Heart left ventricle (tissue), 16 donors: ENCODE data around the gene COL6A1. TPM values are rescaled to one million over a fixed set of nuclear protein-coding genes. Genes with fewer than 3 reads are reported as not detected.

Experiments used
- ATAC-seq, 4 donors: fragments of 200-7000 bp; cut with Tn5 transposase; one replicate each; pipeline ENCODE4 v1.9.1; 2020 to 2022; ENCODE audit warnings: moderate library complexity in 4 of 4, mild to moderate bottlenecking in 3 of 4, moderate number of reproducible peaks in 1 of 4
- DNase-seq, 5 donors: peaks; one replicate each; pipeline ENCODE4 v3.0.0-alpha.2; 2020
- H3K27ac ChIP-seq, 12 donors: fragments of 200-600 bp; sonication (generic) in 4 of 12; one replicate each; pipeline versions ENCODE4 v1.5.0 to v1.8.0; 2016 to 2022; ENCODE audit warnings: mild to moderate bottlenecking in 2 of 12
- H3K27me3 ChIP-seq, 9 donors: fragments of 200-600 bp; sonication (generic) in 2 of 9; one replicate each; pipeline versions ENCODE4 v1.5.1 to v1.8.0; 2016 to 2022; ENCODE audit warnings: mild to moderate bottlenecking in 3 of 9
- H3K36me3 ChIP-seq, 9 donors: fragments of 200-600 bp; sonication (generic) in 2 of 9; one replicate each; pipeline versions ENCODE4 v1.5.0 to v1.8.0; 2018 to 2022; ENCODE audit warnings: mild to moderate bottlenecking in 2 of 9
- H3K4me1 ChIP-seq, 12 donors: fragments of 200-600 bp; sonication (generic) in 4 of 12; one replicate each; pipeline versions ENCODE4 v1.5.0 to v1.8.0; 2016 to 2022; ENCODE audit warnings: mild to moderate bottlenecking in 3 of 12
- H3K4me3 ChIP-seq, 12 donors: fragments of 200-600 bp; sonication (generic) in 4 of 12; one replicate each; pipeline versions ENCODE4 v1.5.0 to v1.8.0; 2017 to 2022; ENCODE audit warnings: mild to moderate bottlenecking in 9 of 12, moderate library complexity in 4 of 12
- H3K9me3 ChIP-seq, 12 donors: fragments of 200-600 bp; sonication (generic) in 4 of 12; one replicate each; pipeline versions ENCODE4 v1.5.0 to v1.8.0; 2016 to 2022; ENCODE audit warnings: mild to moderate bottlenecking in 1 of 12
- POLR2A ChIP-seq, 2 donors: fragments of 450-650 bp; IDR thresholded peaks; one replicate each; pipeline ENCODE4 v1.6.1; 2017; ENCODE audit warnings: antibody characterized with exemption in 2 of 2, mild to moderate bottlenecking in 2 of 2, moderate library complexity in 2 of 2
- WGBS, 4 donors: extraction: QIAGEN DNeasy Blood & Tissue Kit in 2 of 4; methylation state at CpG; one replicate each; pipeline versions ENCODE4 v1.1.5 to v1.1.7; 2013 to 2018; 5-methylcytosine and 5-hydroxymethylcytosine counted together
- intact Hi-C, 10 donors: fragments of 100-400 bp; cut with DNase I; formaldehyde crosslinking; loops; one replicate each; pipeline versions ENCODE4 v1.11.1 to v1.14.2; 2022
- long read RNA-seq, 3 donors: library from polyadenylated mRNA; unstranded; transcript quantifications; one replicate each; pipeline ENCODE4 v2.0.0, GENCODE V29; 2020 to 2021
- polyA plus RNA-seq, 2 donors: library from polyadenylated mRNA; stranded (reverse); fragments of 200-250 nt; gene quantifications; one replicate each; pipeline ENCODE4 v1.2.3, GENCODE V29; 2013
- total RNA-seq, 9 donors: library from RNA; depleted of rRNA in 2 of 9; stranded (reverse); fragments of >200 nt in 2 of 9; fragmentation: NEBNext Ultra II Directional in 3 of 9; extraction: Animal tissue kit (Norgen Biotek cat#: 25700) in 3 of 9; gene quantifications; one replicate each; pipeline versions ENCODE4 v1.1.0 to v1.2.4, GENCODE V29; 2016 to 2023
- TF ChIP-seq, protein P1 (sequence below), 12 donors: fragments of 200-600 bp; sonication (generic) in 4 of 12; IDR thresholded peaks; one replicate each; pipeline versions ENCODE4 v1.5.0 to v1.8.0; 2018 to 2022; ENCODE audit warnings: antibody characterized with exemption in 12 of 12, mild to moderate bottlenecking in 5 of 12
- donor health status: ischemic (EF 13 %, LVEDD 7.1; RV severe dilation, severe dysfunction).
- donor health status: healthy with polysubstance abuse.
- donor health status: DM: no; HTN: yes; CAD: no.
- donor health status: DM: no; HTN: no; CAD: no.
- donor health status: ischemic (EF 25% LVEDD 6.9; RV normal size, moderate dysfunction).
- donor health status: ischemic (EF 25% LVEDD 5.7; RV mildly dilated, moderate dysfunction).
- donor health status: healthy.
- donor health status: DM: yes; HTN: yes; CAD: no.
- donor health status: ischemic (EF 35%, LVEDD 5.7; RV mildly dilated, moderate dysfunction).
- donor health status: nonischemic (EF 11% LVEDD 7.7; RV severe dilation, severe dysfunction).
- donor health status: DM: yes; HTN: yes; CAD: no.
- donor health status: PGD.
- donor health status: ischemic (EF 29% LVEDD 5.4; RV normal size, mild dysfunction).
- donor health status: nonischemic (EF 23%, LVEDD 6.1; RV moderate dilation, normal function).

The COL6A1 gene, protein sequence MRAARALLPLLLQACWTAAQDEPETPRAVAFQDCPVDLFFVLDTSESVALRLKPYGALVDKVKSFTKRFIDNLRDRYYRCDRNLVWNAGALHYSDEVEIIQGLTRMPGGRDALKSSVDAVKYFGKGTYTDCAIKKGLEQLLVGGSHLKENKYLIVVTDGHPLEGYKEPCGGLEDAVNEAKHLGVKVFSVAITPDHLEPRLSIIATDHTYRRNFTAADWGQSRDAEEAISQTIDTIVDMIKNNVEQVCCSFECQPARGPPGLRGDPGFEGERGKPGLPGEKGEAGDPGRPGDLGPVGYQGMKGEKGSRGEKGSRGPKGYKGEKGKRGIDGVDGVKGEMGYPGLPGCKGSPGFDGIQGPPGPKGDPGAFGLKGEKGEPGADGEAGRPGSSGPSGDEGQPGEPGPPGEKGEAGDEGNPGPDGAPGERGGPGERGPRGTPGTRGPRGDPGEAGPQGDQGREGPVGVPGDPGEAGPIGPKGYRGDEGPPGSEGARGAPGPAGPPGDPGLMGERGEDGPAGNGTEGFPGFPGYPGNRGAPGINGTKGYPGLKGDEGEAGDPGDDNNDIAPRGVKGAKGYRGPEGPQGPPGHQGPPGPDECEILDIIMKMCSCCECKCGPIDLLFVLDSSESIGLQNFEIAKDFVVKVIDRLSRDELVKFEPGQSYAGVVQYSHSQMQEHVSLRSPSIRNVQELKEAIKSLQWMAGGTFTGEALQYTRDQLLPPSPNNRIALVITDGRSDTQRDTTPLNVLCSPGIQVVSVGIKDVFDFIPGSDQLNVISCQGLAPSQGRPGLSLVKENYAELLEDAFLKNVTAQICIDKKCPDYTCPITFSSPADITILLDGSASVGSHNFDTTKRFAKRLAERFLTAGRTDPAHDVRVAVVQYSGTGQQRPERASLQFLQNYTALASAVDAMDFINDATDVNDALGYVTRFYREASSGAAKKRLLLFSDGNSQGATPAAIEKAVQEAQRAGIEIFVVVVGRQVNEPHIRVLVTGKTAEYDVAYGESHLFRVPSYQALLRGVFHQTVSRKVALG
- total RNA-seq (100 to 1,000 TPM in 8 of 9 donors, 10 to 100 TPM in 1; 92.4 to 385 (median 143) TPM), polyA plus RNA-seq (100 to 1,000 TPM; 149 to 157 TPM)
- long read RNA-seq, donor 1, partial matches to known transcripts: 91 of 100 reads
- long read RNA-seq, donor 1, other reads (novel, unspliced or antisense): 4 of 100 reads
- long read RNA-seq, donor 2, transcript COL6A1-204 (3 exons, 968 nt): major isoform, 8 of 73 reads
- long read RNA-seq, donor 2, partial matches to known transcripts: 54 of 73 reads
- long read RNA-seq, donor 2, other reads (novel, unspliced or antisense): 9 of 73 reads
- long read RNA-seq, donor 3, partial matches to known transcripts: 28 of 112 reads
- long read RNA-seq, donor 3, other reads (novel, unspliced or antisense): 80 of 112 reads

DNA sequence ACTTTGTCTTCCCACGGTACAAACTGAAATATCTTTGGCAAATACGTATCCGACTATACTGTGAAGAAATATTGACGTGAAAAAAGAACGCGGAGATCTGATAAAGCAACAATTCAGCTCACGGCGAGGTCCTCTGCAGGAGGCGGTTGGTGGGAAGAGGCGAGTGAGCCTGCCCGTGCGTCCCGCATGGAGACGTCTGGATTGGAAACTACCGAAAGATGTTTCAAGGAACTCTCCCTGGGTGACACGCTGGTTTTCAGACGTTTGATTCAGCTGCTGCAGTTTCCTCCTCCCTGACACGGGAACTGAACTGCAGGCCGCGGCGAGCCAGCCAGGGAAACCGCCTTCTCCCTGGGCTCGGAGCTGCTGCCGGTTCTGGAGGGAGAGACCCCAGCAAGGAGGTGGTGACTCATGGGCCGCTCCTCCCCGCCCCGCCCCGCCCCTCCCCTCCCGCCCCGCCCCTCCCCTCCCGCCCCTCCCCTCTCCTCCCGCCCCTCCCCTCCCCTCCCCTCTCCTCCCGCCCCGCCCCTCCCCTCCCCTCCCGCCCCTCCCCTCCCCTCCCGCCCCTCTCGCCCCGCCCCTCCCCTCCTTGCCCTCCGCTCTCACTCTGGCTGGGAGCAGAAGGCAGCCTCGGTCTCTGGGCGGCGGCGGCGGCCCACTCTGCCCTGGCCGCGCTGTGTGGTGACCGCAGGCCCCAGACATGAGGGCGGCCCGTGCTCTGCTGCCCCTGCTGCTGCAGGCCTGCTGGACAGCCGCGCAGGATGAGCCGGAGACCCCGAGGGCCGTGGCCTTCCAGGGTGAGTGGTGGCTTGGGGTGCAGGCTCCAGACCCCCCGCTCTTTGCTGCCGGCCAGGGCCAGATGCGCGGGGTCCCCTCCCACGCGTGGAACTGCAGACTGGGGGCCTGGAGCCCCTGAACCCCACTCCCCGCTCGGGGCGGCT, at the start of gene COL6A1:
Gene COL6A1, plus strand, starts transcription at position 620 of the 941 bp plus-strand sequence. Its CDS starts 81 bp downstream, at position 701.
- WGBS, 4 donors: 0 to 1% (median 1%) methylated on average over 25 to 50 of the region's 63 CpGs
- DNase-seq (peak; percentile 84 to 89 (median 88)), ATAC-seq (peak; percentile 74 to 82 (median 77))
- peak; percentile 42 to 77 for TF ChIP-seq POLR2A (IDR thresholded peaks at IDR 0.05)
- TF ChIP-seq, protein P1, sequence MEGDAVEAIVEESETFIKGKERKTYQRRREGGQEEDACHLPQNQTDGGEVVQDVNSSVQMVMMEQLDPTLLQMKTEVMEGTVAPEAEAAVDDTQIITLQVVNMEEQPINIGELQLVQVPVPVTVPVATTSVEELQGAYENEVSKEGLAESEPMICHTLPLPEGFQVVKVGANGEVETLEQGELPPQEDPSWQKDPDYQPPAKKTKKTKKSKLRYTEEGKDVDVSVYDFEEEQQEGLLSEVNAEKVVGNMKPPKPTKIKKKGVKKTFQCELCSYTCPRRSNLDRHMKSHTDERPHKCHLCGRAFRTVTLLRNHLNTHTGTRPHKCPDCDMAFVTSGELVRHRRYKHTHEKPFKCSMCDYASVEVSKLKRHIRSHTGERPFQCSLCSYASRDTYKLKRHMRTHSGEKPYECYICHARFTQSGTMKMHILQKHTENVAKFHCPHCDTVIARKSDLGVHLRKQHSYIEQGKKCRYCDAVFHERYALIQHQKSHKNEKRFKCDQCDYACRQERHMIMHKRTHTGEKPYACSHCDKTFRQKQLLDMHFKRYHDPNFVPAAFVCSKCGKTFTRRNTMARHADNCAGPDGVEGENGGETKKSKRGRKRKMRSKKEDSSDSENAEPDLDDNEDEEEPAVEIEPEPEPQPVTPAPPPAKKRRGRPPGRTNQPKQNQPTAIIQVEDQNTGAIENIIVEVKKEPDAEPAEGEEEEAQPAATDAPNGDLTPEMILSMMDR (IDR thresholded peaks at IDR 0.05): peak in 1 of 12 donors; percentile 9
- peaks cover 0 to 55% (median 20%) of the 10 kb centered on the region in 12 donors for H3K4me1 ChIP-seq
- peaks cover 0 to 15% (median 0%) of the 10 kb centered on the region in 9 donors for H3K27me3 ChIP-seq
- intact Hi-C loops: loop anchor here in 1 of 10 donors (5.0 kb wide), 1 partner anchor 76 kb away; no protein-coding TSS in a partner anchor
- peak within 1 kb of the TSS; percentile 61 to 99 (median 88) for H3K27ac ChIP-seq
- no peaks in the 10 kb centered on the region for H3K9me3 ChIP-seq
- peaks cover 0 to 33% (median 24%) of the 10 kb centered on the region in 9 donors for H3K36me3 ChIP-seq
- H3K4me3 ChIP-seq: peak within 1 kb of the TSS; percentile 65 to 99 (median 88)

DNA sequence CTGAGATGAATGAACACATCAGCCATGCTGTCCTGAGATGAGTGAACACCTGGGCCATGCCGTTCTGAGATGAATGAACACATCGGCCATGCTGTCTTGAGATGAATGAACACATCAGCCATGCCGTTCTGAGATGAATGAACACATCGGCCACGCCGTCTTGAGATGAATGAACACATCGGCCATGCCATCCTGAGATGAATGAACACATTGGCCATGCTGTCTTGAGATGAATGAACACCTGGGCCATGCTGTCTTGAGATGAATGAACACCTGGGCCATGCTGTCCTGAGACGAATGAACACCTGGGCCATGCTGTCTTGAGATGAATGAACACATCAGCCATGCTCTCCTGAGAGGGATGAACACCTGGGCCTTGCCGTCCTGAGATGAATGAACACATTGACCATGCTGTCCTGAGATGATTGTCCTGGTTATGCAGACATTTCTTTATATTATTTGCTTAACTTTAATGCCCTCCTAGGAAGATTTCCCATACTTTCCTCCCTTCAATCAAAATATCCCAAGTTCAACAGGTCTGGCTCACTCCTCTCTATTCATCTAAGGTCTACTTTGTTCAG, 48.6 kb upstream of the COL6A1 start:
- H3K4me3 ChIP-seq: no peak overlapping the region
- H3K27me3 ChIP-seq: no peaks in the 10 kb centered on the region
- H3K36me3 ChIP-seq: no peaks in the 10 kb centered on the region
- TF ChIP-seq, protein P1 (IDR thresholded peaks at IDR 0.05): no peak
- TF ChIP-seq POLR2A (IDR thresholded peaks at IDR 0.05): no peak
- 69 to 82% (median 75%) methylated on average over 9 of the region's 9 CpGs for WGBS, 4 donors
- DNase-seq: peak in 2 of 5 donors; percentile 5 to 7
- intact Hi-C loops: no loop called here
- no peaks in the 10 kb centered on the region for H3K4me1 ChIP-seq
- H3K27ac ChIP-seq: no peak overlapping the region
- ATAC-seq: no peak
- H3K9me3 ChIP-seq: peaks cover 0 to 29% (median 17%) of the 10 kb centered on the region in 12 donors

DNA sequence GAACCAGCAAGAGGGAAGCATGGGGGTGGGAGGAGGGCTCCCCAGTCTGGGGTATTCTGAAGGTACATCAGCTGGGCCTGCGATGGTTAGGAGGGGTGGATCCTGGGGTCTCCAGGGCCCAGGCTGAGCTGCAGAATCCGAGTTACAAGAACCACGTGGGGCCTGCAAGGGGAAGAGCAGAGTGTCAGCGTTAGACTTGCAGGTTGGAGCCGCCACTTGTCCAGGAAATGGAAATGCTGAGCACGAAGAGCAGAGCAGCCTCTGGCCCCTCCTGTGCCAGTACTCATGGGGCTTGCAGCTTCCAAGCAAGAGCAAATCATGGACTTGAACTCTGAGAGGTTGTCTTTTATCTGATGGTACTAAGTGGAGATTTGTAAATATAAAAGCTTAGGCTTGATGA, 47.5 kb upstream of the COL6A1 start:
- no peak for ATAC-seq
- DNase-seq: no peak
- H3K36me3 ChIP-seq: no peaks in the 10 kb centered on the region
- WGBS, 4 donors: 51 to 70% (median 64%) methylated on average over 6 of the region's 6 CpGs
- H3K27me3 ChIP-seq: no peaks in the 10 kb centered on the region
- intact Hi-C loops: no loop called here
- TF ChIP-seq, protein P1 (IDR thresholded peaks at IDR 0.05): no peak
- TF ChIP-seq POLR2A (IDR thresholded peaks at IDR 0.05): no peak
- no peaks in the 10 kb centered on the region for H3K4me1 ChIP-seq
- no peak overlapping the region for H3K4me3 ChIP-seq
- peaks cover 0 to 29% (median 17%) of the 10 kb centered on the region in 12 donors for H3K9me3 ChIP-seq
- H3K27ac ChIP-seq: no peak overlapping the region
